ENCODE measurements around the gene RPS27L. TPM values are rescaled to one million over a fixed set of nuclear protein-coding genes. Genes with fewer than 3 reads are reported as not detected.

Gene RPS27L
- total RNA-seq, 1 experiment from 2014 or later = 166 TPM

- DNase-seq (ENCODE audit: low spot score) = peak; percentile 11
- in situ Hi-C loops (cut with HindIII; ENCODE audit: low sequenced_read_pairs) = no loop called here
These were observed 1.1 kb downstream of the RPS27L start for GRCh38 chr15:63156086-63156710.

DNA sequence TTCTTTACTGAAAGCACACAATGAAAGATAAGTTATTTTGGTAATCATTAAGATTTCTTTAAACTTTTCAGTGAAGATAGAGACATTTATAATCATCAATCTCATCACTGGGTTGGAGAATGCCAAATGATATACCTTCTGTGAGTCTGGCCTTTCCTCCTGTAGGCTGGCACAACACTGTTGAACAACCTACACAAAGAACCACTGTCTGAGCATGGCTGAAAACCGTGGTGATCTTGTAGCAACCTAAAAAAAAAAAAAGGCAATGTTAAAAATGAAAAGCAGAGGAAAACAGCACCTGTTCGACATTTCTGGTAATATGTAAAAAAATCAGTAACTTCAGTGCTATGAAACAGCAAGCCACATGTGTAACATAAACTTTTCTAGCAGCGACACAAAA, 1.8 kb downstream of the RPS27L start:
- peak; percentile 2 for DNase-seq (ENCODE audit: low spot score)
- in situ Hi-C loops (cut with HindIII; ENCODE audit: low sequenced_read_pairs) = no loop called here

DNA sequence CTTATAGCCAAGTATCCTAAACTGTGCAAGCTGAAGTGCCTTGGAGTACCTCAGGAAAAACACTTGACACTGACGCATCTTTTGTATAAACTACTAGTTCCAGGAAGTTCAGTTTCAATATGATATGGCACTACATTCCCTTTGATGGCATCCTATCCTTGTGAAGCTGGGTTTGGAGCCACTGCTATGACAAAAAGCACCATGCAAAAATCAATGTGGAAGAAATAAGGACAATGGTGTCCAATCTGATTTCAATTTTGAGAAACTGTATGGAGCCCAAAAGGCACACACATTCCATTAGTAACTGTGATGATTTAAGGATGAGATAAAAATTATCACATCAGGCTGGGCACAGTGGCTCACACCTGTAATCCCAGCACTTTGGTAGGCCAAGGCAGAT, 5.6 kb downstream of the RPS27L start:
- no peak for DNase-seq (ENCODE audit: low spot score)
- in situ Hi-C loops (cut with HindIII; ENCODE audit: low sequenced_read_pairs) = no loop called here

DNA sequence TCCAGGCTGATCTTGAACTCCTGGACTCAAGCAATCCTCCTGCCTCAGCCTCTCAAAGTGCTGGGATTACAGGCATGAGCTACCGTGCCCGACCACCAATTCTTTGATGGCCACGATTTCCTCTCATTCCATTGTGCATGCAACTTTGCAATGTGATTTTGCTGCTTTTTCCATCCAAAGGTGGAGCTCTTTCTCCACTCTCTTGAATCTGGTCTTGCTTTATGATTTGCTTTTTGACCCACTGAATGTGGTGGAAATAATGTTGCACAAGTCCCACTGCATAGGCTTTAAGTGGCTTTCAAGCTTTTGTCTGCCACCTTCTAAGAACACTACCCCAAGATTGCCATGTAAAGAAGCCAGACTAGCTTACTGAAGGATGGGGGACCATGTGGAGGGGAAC, 10.6 kb downstream of the RPS27L start:
- no peak for DNase-seq (ENCODE audit: low spot score)
- in situ Hi-C loops (cut with HindIII; ENCODE audit: low sequenced_read_pairs) = no loop called here

- in situ Hi-C loops (cut with HindIII; ENCODE audit: low sequenced_read_pairs) = no loop called here
- DNase-seq (ENCODE audit: low spot score) = no peak
These were observed 11.9 kb downstream of the RPS27L start for GRCh38 chr15:63145426-63145825.

- no peak for DNase-seq (ENCODE audit: low spot score)
- in situ Hi-C loops (cut with HindIII; ENCODE audit: low sequenced_read_pairs) = no loop called here
These were observed 16.3 kb downstream of the RPS27L start for GRCh38 chr15:63140936-63141335.

DNA sequence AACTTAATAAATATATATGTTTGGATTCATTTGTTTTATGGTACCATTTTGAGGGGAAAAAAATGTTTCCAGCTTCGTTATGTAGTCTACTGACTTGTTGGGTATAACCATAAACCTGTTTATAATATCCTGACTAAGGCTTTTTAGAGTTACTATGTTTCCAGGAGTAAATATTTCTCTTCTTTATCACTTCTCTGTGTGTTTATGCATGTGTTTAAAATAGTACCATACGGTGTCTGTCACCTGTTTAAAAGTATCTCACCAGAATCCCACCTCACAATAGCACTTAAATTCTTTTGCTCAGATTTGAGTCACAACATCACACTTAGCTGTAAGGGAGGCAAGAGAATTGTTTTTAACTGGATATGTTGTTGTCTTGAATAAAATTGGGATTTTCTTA, 20.5 kb downstream of the RPS27L start:
- no peak for DNase-seq (ENCODE audit: low spot score)
- in situ Hi-C loops (cut with HindIII; ENCODE audit: low sequenced_read_pairs) = no loop called here

DNA sequence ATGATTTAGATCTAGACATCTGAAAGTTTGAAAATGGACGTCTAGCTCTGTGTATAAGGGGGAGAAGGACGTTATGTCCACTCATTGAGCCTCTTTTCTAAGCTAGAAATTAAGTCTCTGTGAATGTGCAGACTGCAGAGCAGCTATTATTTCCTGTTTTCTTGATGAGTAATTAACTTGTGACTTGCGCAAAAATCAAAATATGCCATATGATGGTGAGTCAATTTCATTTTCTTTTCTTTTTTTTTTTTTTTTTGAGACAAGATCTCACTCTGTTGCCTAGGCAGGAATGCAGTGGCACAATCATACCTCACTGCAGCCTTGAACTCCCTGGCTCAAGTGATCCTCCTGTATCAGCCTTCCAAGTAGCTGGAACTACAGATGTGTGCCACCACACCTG, 21.5 kb downstream of the RPS27L start:
- DNase-seq (ENCODE audit: low spot score) = no peak
- in situ Hi-C loops (cut with HindIII; ENCODE audit: low sequenced_read_pairs) = no loop called here

DNA sequence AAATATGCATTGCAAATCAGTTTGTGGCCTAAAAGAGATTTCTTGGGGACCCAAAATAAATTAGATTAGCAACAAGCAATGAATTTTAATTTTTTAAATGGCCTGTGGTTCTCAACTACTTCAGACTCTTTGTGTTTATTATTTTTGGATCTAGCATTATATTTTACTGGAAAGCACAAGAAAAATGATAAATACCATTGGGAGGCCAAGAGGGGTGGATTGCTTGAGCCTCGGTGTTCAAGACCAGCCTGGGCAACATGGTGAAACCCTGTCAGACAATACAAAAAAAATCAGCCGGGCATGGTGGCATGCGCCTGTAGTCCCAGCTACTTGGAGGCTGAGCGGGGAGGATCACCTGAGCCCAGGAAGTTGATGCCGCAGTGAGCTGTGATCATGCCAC, 22.0 kb downstream of the RPS27L start:
- DNase-seq (ENCODE audit: low spot score) = no peak
- in situ Hi-C loops (cut with HindIII; ENCODE audit: low sequenced_read_pairs) = no loop called here

GRCh38 chr15:63134245-63134985, 22.9 kb downstream of the RPS27L start:
- DNase-seq (ENCODE audit: low spot score) = no peak
- in situ Hi-C loops (cut with HindIII; ENCODE audit: low sequenced_read_pairs) = no loop called here

- in situ Hi-C loops (cut with HindIII; ENCODE audit: low sequenced_read_pairs) = no loop called here
- no peak for DNase-seq (ENCODE audit: low spot score)
These were observed 23.5 kb downstream of the RPS27L start for GRCh38 chr15:63133786-63134185.

GRCh38 chr15:63126726-63127125, 30.6 kb downstream of the RPS27L start:
- in situ Hi-C loops (cut with HindIII; ENCODE audit: low sequenced_read_pairs) = no loop called here
- DNase-seq (ENCODE audit: low spot score) = no peak

- in situ Hi-C loops (cut with HindIII; ENCODE audit: low sequenced_read_pairs) = no loop called here
- no peak for DNase-seq (ENCODE audit: low spot score)
These were observed 32.8 kb downstream of the RPS27L start for GRCh38 chr15:63124506-63124905.

DNA sequence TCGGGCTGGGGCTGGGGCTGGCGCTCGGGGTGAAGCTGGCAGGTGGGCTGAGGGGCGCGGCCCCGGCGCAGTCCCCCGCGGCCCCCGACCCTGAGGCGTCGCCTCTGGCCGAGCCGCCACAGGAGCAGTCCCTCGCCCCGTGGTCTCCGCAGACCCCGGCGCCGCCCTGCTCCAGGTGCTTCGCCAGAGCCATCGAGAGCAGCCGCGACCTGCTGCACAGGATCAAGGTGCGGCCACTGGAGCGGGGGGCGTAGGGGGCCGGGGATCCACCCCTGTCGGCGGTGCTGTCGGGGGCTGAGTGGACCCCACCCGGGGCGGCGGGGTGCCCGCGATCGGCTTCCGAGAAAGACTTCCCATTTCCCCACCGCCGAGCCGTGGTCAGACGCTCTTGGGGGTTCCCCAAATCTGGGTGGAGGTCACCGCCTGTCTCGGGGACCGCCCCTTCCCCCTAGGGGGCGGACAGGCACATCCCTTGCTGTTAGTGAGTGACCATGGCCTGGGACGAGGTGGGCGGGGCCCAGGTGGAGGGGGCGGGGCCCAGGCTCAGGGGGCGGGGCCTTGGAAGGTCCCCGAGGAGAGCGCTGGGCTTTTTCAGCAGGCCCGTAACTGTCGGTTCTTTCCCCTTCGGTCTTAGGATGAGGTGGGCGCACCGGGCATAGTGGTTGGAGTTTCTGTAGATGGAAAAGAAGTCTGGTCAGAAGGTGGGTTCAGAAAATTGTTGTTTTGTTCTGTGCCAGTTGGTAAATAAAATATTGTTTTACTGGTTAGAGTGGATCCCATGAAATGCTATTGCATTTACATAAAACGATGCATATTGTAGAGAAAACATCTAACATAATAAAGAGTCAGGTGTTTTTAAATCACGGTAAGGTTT, 35.0 kb downstream of the RPS27L start:
- in situ Hi-C loops (cut with HindIII; ENCODE audit: low sequenced_read_pairs) = no loop called here
- peak; percentile 76 for DNase-seq (ENCODE audit: low spot score)

DNA sequence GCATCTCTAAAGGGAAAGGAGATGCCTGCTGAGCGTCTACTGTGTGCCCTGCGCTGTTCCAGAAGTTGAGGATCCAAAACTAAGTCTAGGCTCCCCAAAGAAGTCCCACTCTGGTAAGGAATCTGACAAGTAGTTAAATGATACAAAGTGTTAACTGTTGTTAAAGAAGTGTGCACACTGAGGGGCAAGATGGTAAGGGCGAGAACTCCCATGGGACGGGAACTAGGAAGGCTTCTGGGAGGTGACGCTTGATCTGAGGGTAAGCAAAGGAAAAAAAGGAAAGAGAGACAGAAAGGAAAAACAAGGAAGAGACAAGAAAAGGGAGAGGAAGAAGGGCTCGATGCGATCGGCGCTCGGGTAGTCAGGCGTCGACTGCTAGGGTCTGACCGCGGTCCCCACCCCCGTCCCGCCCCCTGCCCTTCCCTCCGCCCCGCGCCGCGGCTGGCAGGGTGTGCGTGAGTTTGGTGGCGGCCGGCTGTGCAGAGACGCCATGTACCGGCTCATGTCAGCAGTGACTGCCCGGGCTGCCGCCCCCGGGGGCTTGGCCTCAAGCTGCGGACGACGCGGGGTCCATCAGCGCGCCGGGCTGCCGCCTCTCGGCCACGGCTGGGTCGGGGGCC, 35.8 kb downstream of the RPS27L start, which contains the start of gene LACTB:
LACTB (plus strand) TSS at position 480 of the 620 bp plus-strand sequence; CDS start at position 491, 11 bp downstream.
- in situ Hi-C loops (cut with HindIII; ENCODE audit: low sequenced_read_pairs) = no loop called here
- peak; percentile 90 for DNase-seq (ENCODE audit: low spot score)

DNA sequence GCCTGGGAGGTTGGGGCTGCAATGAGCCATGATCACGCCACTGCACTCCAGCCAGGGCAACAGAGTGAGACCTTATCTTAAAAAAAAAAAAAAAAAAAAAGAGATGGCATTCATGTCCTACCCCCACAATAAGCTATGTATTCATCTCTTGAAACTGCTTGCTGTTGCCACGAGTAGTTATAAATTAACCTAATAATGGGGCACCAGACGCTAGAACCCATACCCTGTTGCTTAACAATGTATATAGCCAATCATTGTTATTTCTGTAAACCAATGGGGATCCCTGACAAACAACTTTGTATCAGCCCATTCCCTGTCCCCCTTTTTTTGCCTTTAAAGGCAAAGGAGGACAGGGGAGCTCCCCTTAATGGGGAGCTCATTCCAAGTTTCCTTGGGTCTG, 38.4 kb downstream of the RPS27L start:
- in situ Hi-C loops (cut with HindIII; ENCODE audit: low sequenced_read_pairs) = no loop called here

GRCh38 chr15:63114465-63114864, 42.8 kb downstream of the RPS27L start:
- in situ Hi-C loops (cut with HindIII; ENCODE audit: low sequenced_read_pairs) = no loop called here
- no peak for DNase-seq (ENCODE audit: low spot score)

More for the DNA sequence above, 38.4 kb downstream of the RPS27L start:
- DNase-seq (ENCODE audit: low spot score) = no peak

DNA sequence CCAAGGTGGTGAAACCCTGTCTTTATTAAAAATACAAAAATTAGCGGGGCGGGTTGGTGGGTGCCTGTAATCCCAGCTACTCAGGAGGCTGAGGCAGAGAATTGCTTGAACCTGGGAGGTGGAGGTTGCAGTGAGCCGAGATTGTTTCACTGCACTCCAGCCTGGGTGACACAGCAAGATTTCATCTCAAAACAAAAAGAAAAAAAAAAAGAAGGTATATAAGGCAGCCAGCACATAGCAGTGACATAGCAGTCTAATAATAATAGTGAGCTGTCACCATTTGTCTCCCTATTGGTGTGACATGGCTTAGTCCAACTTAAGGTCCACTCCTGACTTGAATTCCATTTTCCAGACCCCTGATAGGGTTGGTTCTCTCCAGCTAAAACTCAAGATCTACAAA, 44.4 kb downstream of the RPS27L start:
- no peak for DNase-seq (ENCODE audit: low spot score)
- in situ Hi-C loops (cut with HindIII; ENCODE audit: low sequenced_read_pairs) = no loop called here

DNA sequence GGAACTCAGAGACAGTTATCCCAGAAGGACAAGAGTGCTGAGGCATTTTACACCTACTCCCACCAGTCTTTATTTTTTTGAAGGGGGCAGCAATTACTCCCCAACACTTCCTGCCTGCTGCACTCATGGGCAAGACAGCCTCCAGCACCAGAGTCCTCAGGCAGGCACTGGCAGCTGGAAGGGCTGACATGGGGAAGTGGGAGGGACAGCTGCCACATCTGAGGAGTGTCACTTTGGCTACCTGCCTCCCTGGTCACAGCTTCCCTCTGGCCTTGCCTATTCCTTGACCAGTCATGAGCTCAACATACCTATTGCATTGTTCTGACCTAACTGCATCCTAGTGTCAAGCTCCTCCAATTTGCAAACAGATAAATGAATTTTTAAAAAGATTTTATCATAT, 45.8 kb downstream of the RPS27L start:
- DNase-seq (ENCODE audit: low spot score) = no peak
- in situ Hi-C loops (cut with HindIII; ENCODE audit: low sequenced_read_pairs) = no loop called here
